Gastroesophageal sphincter (tissue), 3 donors: ENCODE data around the gene L3MBTL4.

ENCODE experiments used
- CTCF ChIP-seq, 4 experiments: fragments of 200-600 bp in 2 of 4; fragments of 450-650 bp in 2 of 4; sonication (generic) in 1 of 4; IDR thresholded peaks; one replicate each; pipeline ENCODE4 v1.5.1; 2017 to 2019; ENCODE audit warnings: antibody characterized with exemption in 4 of 4, mild to moderate bottlenecking in 2 of 4, moderate library complexity in 2 of 4
- POLR2A ChIP-seq, 2 donors: fragments of 450-650 bp; IDR thresholded peaks; one replicate each; pipeline ENCODE4 v1.6.1; 2017; ENCODE audit warnings: antibody characterized with exemption in 2 of 2, mild to moderate bottlenecking in 2 of 2, moderate library complexity in 1 of 2

- TF ChIP-seq CTCF (IDR thresholded peaks at IDR 0.05) (no peak), POLR2A (IDR thresholded peaks at IDR 0.05) (no peak)
Measured at GRCh38 chr18:5963267-5963666, 451.4 kb downstream of the L3MBTL4 start.
